Spleen (tissue), 11 donors: ENCODE data around the gene LTN1. TPM values are rescaled to one million over a fixed set of nuclear protein-coding genes. Genes with fewer than 3 reads are reported as not detected.
"Not testable (repeated sequence)": the region's sequence is repeated elsewhere in the genome, so short reads cannot be mapped to it uniquely, and the experiment has no call there.

Experiments used
- DNase-seq: peaks from one replicate; pipeline ENCODE4 v3.0.0-alpha.2; 2020
- H3K27ac ChIP-seq, 8 donors: fragments of 200-600 bp; sonication (generic) in 7 of 8; 1 replicate in 4 of 8; 2 replicates in 4 of 8; pipeline versions ENCODE4 v1.5.0 to v1.8.0; 2016 to 2021; ENCODE audit warnings: inconsistent platforms in 4 of 8, mild to moderate bottlenecking in 4 of 8, moderate library complexity in 1 of 8
- H3K27me3 ChIP-seq, 7 donors: fragments of 200-600 bp; sonication (generic) in 6 of 7; replicated peaks in 1 of 7; 1 replicate in 4 of 7; 2 replicates in 3 of 7; pipeline versions ENCODE4 v1.5.0 to v1.8.0; 2016 to 2021; ENCODE audit warnings: inconsistent platforms in 3 of 7, mild to moderate bottlenecking in 1 of 7
- H3K36me3 ChIP-seq, 6 donors: fragments of 200-600 bp; sonication (generic) in 5 of 6; 1 replicate in 4 of 6; 2 replicates in 2 of 6; pipeline versions ENCODE4 v1.5.0 to v1.8.0; 2016 to 2021; ENCODE audit warnings: inconsistent platforms in 2 of 6
- H3K4me1 ChIP-seq, 6 donors: fragments of 200-600 bp; sonication (generic) in 5 of 6; 1 replicate in 3 of 6; 2 replicates in 3 of 6; pipeline versions ENCODE4 v1.5.0 to v1.8.0; 2016 to 2021; ENCODE audit warnings: inconsistent platforms in 3 of 6
- H3K4me3 ChIP-seq, 8 donors: fragments of 200-600 bp; sonication (generic) in 7 of 8; 1 replicate in 4 of 8; 2 replicates in 4 of 8; pipeline versions ENCODE4 v1.5.0 to v1.8.0; 2016 to 2021; ENCODE audit warnings: inconsistent platforms in 4 of 8, mild to moderate bottlenecking in 4 of 8, moderate library complexity in 2 of 8
- H3K9me3 ChIP-seq, 8 donors: fragments of 200-600 bp; sonication (generic) in 7 of 8; 1 replicate in 4 of 8; 2 replicates in 4 of 8; pipeline versions ENCODE4 v1.5.0 to v1.8.0; 2016 to 2021; ENCODE audit warnings: inconsistent platforms in 4 of 8
- POLR2A ChIP-seq, 3 donors: fragments of 450-650 bp; IDR thresholded peaks; one replicate each; pipeline ENCODE4 v1.5.1; 2017; ENCODE audit warnings: antibody characterized with exemption in 3 of 3, mild to moderate bottlenecking in 1 of 3
- POLR2AphosphoS5 ChIP-seq, 3 donors: sonication (generic); formaldehyde crosslinking; IDR thresholded peaks; one replicate each; pipeline ENCODE4 v1.5.1; 2017; ENCODE audit warnings: antibody characterized with exemption in 3 of 3
- WGBS, 5 donors: extraction: QIAGEN DNeasy Blood & Tissue Kit in 3 of 5; methylation state at CpG; one replicate each; pipeline versions ENCODE4 v1.1.5 to v1.1.7; 2013 to 2018; 5-methylcytosine and 5-hydroxymethylcytosine counted together
- intact Hi-C: fragments of 100-400 bp; cut with DNase I; formaldehyde crosslinking; loops from one replicate; pipeline ENCODE4 v1.15.0; 2023; ENCODE audit warnings: low total_unique reads
- polyA plus RNA-seq, 3 donors: library from polyadenylated mRNA; stranded (reverse); fragments of 200-250 nt; gene quantifications; one replicate each; pipeline ENCODE4 v1.2.1, GENCODE V29; 2013
- total RNA-seq, 7 donors: library from RNA; depleted of rRNA in 3 of 7; stranded (reverse); fragments of >200 nt in 3 of 7; fragmentation: NEBNext Ultra II Directional in 4 of 7; extraction: Animal tissue kit (Norgen Biotek cat#: 25700) in 4 of 7; gene quantifications; one replicate each; pipeline versions ENCODE4 v1.1.0 to v1.2.1, GENCODE V29; 2016 to 2021
- TF ChIP-seq, protein P1 (sequence below), 11 experiments: fragments of 200-600 bp in 7 of 11; fragments of 450-650 bp in 4 of 11; sonication (generic) in 4 of 11; IDR thresholded peaks in 8 of 11; conservative IDR thresholded peaks in 3 of 11; 1 replicate in 7 of 11; 2 replicates in 4 of 11; pipeline versions ENCODE4 v1.4.0 to v1.8.0; 2016 to 2021; ENCODE audit warnings: antibody characterized with exemption in 11 of 11, inconsistent platforms in 4 of 11, mild to moderate bottlenecking in 1 of 11
- donor health status: healthy with polysubstance abuse.
- donor health status: DM: no; HTN: no; CAD: no; lungs with moderate emphysema.
- donor health status: DM: no; HTN: no; CAD: no.
- donor health status: Bipolar disorder and iron deficiency.
- donor health status: healthy.
- donor health status: DM: no; HTN: no; CAD: no.
- donor health status: DM: yes; HTN: yes; CAD: no.

The LTN1 gene
- total and polyA plus RNA-seq, 10 donors = 4.6 to 37.3 (median 28.7) TPM

DNA sequence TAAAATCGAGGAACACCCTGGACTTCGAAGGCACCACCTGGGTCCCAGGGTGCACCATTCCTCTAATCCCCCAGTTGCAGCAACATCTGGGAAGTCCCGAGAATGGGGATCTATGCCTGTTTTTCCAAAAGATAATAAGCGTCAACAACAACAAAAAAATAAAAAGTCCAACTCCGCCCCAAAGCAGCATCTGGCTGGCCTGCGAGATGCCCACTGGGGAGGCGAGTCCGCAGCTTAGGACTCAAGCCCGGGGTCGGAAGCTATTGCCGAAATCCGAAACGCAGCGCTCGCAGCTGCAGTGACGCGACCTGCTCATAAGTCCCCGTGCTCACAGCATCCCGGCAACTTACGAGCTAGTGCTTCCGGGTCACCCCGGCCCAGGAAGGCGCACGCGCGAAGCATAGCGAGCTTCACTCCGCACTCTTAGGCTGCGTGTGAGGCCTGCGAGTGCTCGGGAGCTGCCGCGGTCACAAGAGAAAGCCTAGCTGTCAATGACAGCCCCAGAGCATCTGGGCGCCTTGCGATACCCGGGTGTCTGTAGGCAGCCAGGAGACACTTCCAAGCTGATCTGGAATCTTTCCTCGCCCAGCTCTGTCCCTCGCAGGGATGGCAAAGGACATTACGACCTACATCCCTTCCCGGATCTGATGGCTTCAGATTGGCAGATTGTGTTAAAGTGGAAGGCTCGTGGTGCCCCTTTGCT, 9.9 kb upstream of the LTN1 start:
- 0 to 1% (median 0%) methylated on average over 24 to 41 of the region's 41 CpGs for WGBS, 5 donors
- peak overlapping the region; percentile 28 to 73 (median 52) for H3K4me3 ChIP-seq
- peak; percentile 99 for DNase-seq
- TF ChIP-seq POLR2AphosphoS5 (IDR thresholded peaks at IDR 0.05) = peak; percentile 100
- TF ChIP-seq, protein P1, sequence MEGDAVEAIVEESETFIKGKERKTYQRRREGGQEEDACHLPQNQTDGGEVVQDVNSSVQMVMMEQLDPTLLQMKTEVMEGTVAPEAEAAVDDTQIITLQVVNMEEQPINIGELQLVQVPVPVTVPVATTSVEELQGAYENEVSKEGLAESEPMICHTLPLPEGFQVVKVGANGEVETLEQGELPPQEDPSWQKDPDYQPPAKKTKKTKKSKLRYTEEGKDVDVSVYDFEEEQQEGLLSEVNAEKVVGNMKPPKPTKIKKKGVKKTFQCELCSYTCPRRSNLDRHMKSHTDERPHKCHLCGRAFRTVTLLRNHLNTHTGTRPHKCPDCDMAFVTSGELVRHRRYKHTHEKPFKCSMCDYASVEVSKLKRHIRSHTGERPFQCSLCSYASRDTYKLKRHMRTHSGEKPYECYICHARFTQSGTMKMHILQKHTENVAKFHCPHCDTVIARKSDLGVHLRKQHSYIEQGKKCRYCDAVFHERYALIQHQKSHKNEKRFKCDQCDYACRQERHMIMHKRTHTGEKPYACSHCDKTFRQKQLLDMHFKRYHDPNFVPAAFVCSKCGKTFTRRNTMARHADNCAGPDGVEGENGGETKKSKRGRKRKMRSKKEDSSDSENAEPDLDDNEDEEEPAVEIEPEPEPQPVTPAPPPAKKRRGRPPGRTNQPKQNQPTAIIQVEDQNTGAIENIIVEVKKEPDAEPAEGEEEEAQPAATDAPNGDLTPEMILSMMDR (IDR thresholded peaks at IDR 0.05 in 8 of 11, conservative IDR thresholded peaks at IDR 0.05 in 3 of 11) = peak in 2 of 11 experiments; percentile 15 to 17
- peak; percentile 91 to 95 (median 92) for TF ChIP-seq POLR2A (IDR thresholded peaks at IDR 0.05)
- H3K36me3 ChIP-seq = peaks cover 0 to 25% (median 5%) of the 10 kb centered on the region in 6 donors
- H3K27ac ChIP-seq = peak overlapping the region; percentile 90 to 97 (median 94)
- intact Hi-C loops = no loop called here
- peaks cover 0 to 22% (median 16%) of the 10 kb centered on the region in 6 donors for H3K4me1 ChIP-seq
- H3K9me3 ChIP-seq = no peaks in the 10 kb centered on the region
- H3K27me3 ChIP-seq = no peaks in the 10 kb centered on the region

DNA sequence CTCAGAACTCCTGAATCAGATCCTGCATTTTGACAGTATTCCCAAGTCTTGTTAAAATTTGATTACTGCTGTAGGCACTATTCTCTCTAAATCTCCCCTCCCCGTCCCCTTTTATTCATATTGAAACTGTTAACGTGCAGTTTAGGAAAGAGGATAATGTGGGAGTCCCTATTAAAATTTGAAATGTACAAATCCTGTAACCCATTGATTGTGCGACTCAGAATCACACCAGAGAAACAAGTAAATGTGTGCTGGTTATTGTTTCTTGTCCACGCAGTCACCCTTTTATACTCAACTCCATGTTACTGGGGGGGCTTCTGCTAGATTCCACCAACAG, 584 bp upstream of the LTN1 start:
- Histone ChIP-seq H3K36me3 (peaks cover 0 to 14% (median 0%) of the 10 kb centered on the region in 6 donors), H3K27me3 (no peaks in the 10 kb centered on the region), H3K27ac (peak overlapping the region; percentile 90 to 97 (median 94)), H3K4me3 (peak overlapping the region; percentile 25 to 91 (median 81)), H3K9me3 (no peaks in the 10 kb centered on the region), H3K4me1 (peaks cover 19 to 46% (median 27%) of the 10 kb centered on the region in 6 donors)
- TF ChIP-seq POLR2A (IDR thresholded peaks at IDR 0.05) (no peak), POLR2AphosphoS5 (IDR thresholded peaks at IDR 0.05) (no peak)
- TF ChIP-seq, protein P1 (IDR thresholded peaks at IDR 0.05 in 8 of 11, conservative IDR thresholded peaks at IDR 0.05 in 3 of 11) = no peak
- WGBS, 5 donors = 43 to 55% (median 53%) methylated on average over 4 of the region's 4 CpGs
- DNase-seq = no peak
- intact Hi-C loops = loop anchor here (10.0 kb wide), 1 partner anchor 82 kb away; the partner anchor contains the start of gene CCT8

DNA sequence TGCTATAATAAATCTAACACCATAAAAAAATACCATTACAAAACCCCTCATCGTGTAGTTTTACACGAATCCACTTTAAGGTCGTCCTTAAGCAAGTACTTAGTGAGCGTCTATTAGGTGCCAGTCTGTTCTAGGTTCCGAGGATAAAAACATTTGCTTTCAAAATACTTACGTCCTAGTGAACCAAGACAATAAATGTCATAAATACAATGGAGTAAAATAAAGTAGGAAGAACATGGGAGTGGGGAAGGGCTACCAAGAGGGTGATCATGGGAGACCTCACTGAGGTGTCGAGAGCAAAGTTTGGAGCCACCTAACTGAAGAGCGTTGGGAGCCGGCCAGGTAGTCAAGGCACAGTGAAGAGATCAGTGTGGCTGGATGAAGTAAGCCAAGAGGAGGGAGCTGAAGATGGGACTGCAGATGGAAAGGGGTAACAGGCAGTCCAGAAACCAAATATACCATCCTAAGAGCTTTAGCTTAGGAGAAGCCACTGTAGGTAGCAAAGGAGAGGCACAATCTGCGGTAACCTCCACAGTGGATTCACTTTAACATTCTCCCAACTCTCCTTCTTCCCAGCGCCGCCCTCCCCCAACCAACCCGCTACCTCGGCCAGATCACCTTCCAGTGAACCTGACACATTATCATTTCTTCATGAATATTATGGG, 684 bp downstream of the LTN1 start:
- WGBS, 5 donors = 3 to 9% (median 7%) methylated on average over 14 of the region's 14 CpGs
- peak overlapping the region; percentile 90 to 97 (median 94) for H3K27ac ChIP-seq
- TF ChIP-seq, protein P1 (IDR thresholded peaks at IDR 0.05 in 8 of 11, conservative IDR thresholded peaks at IDR 0.05 in 3 of 11) = no peak
- TF ChIP-seq POLR2AphosphoS5 (IDR thresholded peaks at IDR 0.05) (no peak), POLR2A (IDR thresholded peaks at IDR 0.05) (no peak)
- peaks cover 19 to 49% (median 28%) of the 10 kb centered on the region in 6 donors for H3K4me1 ChIP-seq
- H3K36me3 ChIP-seq = peaks cover 0 to 15% (median 0%) of the 10 kb centered on the region in 6 donors
- no peaks in the 10 kb centered on the region for H3K27me3 ChIP-seq
- no peaks in the 10 kb centered on the region for H3K9me3 ChIP-seq
- no peak for DNase-seq
- H3K4me3 ChIP-seq = peak overlapping the region; percentile 77 to 96 (median 88)
- intact Hi-C loops = loop anchor here (10.0 kb wide), 1 partner anchor 83 kb away; the partner anchor contains the start of gene CCT8

DNA sequence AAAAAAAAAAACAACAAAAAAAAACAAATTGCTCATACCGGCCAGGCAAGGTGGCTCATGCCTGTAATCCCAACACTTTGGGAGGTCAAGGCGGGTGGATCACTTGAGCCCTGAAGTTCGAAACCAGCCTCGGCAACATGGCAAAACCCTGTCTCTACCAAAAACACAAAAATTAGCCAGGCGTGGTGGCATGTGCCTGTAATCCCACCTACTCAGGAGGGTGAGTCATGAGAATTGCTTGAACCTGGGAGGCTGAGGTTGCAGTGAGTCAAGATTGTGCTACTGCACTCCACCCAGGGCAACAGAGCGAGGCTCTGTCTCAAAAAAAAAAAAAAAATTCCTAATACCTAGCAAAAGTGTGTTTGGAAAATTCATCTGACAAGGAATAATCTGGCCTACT, 4.5 kb downstream of the LTN1 start:
- DNase-seq, H3K4me3 ChIP-seq, H3K27me3 ChIP-seq, H3K9me3 ChIP-seq, H3K27ac ChIP-seq: not testable (repeated sequence)
- H3K36me3 ChIP-seq = peaks cover 0 to 52% (median 33%) of the 10 kb centered on the region in 6 donors
- H3K4me1 ChIP-seq = peaks cover 16 to 44% (median 26%) of the 10 kb centered on the region in 6 donors
- WGBS, 5 donors = 90 to 96% (median 92%) methylated on average over 6 of the region's 6 CpGs
- intact Hi-C loops = loop anchor here (10.0 kb wide), 1 partner anchor 47 kb away; no protein-coding TSS in a partner anchor
